Smooth muscle cell (in vitro differentiated cells): ENCODE data around the gene ZNF750. TPM values are rescaled to one million over a fixed set of nuclear protein-coding genes. Genes with fewer than 3 reads are reported as not detected.

Experiments used
- DNase-seq: peaks from one replicate; lab custom pipeline; 2025; ENCODE audit not compliant: unreplicated experiment; lab: John Stamatoyannopoulos, UW
- H2AFZ ChIP-seq: fragments of 200-600 bp; sonication (generic); 2 replicates; pipeline ENCODE4 v1.6.0; 2016; ENCODE audit warnings: antibody characterized with exemption, low read depth, mild to moderate bottlenecking
- H3F3A ChIP-seq: fragments of 200-600 bp; sonication (generic); 2 replicates; pipeline ENCODE4 v1.6.0; 2017; ENCODE audit warnings: antibody characterized with exemption, low read depth
- H3K27ac ChIP-seq: fragments of 200-600 bp; sonication (generic); 2 replicates; pipeline ENCODE4 v1.5.1; 2016; ENCODE audit warnings: low read depth, mild to moderate bottlenecking
- H3K27me3 ChIP-seq: fragments of 200-600 bp; sonication (generic); 2 replicates; pipeline ENCODE4 v1.6.1; 2016; ENCODE audit warnings: low read depth, mild to moderate bottlenecking
- H3K36me3 ChIP-seq: fragments of 200-600 bp; sonication (generic); 2 replicates; pipeline ENCODE4 v1.5.1; 2016; ENCODE audit warnings: low read depth
- H3K4me1 ChIP-seq: fragments of 200-600 bp; sonication (generic); 2 replicates; pipeline ENCODE4 v1.5.1; 2016; ENCODE audit warnings: low read depth
- H3K4me2 ChIP-seq: fragments of 200-600 bp; sonication (generic); 2 replicates; pipeline ENCODE4 v1.6.0; 2016; ENCODE audit warnings: mild to moderate bottlenecking
- H3K4me3 ChIP-seq: fragments of 200-600 bp; sonication (generic); 2 replicates; pipeline ENCODE4 v1.5.1; 2016; ENCODE audit warnings: mild to moderate bottlenecking
- H3K79me2 ChIP-seq: fragments of 200-600 bp; sonication (generic); 2 replicates; pipeline ENCODE4 v1.6.0; 2016; ENCODE audit warnings: low read depth, mild to moderate bottlenecking
- H3K9ac ChIP-seq: fragments of 200-600 bp; sonication (generic); 2 replicates; pipeline ENCODE4 v1.6.0; 2016; ENCODE audit warnings: low read depth
- H3K9me3 ChIP-seq: fragments of 200-600 bp; sonication (generic); replicated peaks from 2 replicates; pipeline ENCODE4 v1.5.1; 2016; ENCODE audit warnings: low read depth
- H4K20me1 ChIP-seq: fragments of 200-600 bp; sonication (generic); 2 replicates; pipeline ENCODE4 v1.6.0; 2016; ENCODE audit warnings: low read depth
- WGBS: methylation state at CpG from one replicate; pipeline ENCODE4 v1.1.7; 2016; ENCODE audit warnings: low lambda C conversion rate; 5-methylcytosine and 5-hydroxymethylcytosine counted together
- polyA plus RNA-seq: library from polyadenylated mRNA; unstranded; fragments of >200 nt; fragmentation: Nextera tagmentation; extraction: Ambion mirVana; gene quantifications from 2 replicates; pipeline ENCODE4 v1.2.1, GENCODE V29; 2016
- total RNA-seq: library from RNA; depleted of rRNA; stranded (reverse); fragments of >200 nt; gene quantifications from 2 replicates; pipeline ENCODE4 v1.2.3, GENCODE V29; 2014
- TF ChIP-seq, protein P1 (sequence below): fragments of 200-600 bp; sonication (generic); IDR thresholded peaks from 2 replicates; pipeline ENCODE4 v1.5.1; 2017; ENCODE audit warnings: borderline replicate concordance, mild to moderate bottlenecking, antibody characterized with exemption; ENCODE audit not compliant: insufficient read depth, poor library complexity, severe bottlenecking

ZNF750 gene
- total and polyA plus RNA-seq, 2 experiments from 2014 or later: 0.93 to 7.1 TPM

DNA sequence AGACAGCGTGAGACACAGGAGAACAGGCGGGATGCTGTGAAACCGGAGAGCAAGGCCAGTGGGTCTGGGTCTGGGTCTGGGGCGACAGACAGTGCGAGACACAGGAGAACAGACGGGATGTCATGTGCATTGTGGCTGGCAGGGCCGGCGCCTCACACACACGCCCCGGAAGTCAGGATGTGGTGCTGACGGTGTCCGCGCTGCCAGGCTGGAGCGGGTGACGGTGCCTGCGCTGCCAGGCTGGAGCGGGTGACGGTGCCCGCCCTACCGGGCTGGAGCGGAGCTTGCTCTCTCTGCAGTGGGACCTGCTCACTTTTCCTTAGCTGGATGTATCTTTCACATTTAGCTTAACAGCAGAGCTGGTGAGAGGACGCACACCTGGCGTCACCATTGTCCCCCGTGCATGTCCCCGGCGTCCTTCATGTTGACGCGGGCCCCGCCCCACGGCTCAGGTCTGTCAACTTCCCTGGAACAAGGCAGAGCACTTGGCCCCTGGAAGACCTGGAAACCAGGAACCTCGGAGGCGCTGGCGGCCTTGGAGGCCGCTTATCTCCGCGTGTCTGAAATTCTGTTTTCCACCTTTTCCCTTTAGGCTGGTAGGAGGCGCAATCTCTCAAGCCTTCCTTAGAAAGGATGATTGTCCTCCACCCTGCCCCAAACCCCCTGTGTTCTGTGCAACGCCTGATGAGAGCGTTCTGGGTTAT, 43.0 kb upstream of the ZNF750 start:
- TF ChIP-seq, protein P1, sequence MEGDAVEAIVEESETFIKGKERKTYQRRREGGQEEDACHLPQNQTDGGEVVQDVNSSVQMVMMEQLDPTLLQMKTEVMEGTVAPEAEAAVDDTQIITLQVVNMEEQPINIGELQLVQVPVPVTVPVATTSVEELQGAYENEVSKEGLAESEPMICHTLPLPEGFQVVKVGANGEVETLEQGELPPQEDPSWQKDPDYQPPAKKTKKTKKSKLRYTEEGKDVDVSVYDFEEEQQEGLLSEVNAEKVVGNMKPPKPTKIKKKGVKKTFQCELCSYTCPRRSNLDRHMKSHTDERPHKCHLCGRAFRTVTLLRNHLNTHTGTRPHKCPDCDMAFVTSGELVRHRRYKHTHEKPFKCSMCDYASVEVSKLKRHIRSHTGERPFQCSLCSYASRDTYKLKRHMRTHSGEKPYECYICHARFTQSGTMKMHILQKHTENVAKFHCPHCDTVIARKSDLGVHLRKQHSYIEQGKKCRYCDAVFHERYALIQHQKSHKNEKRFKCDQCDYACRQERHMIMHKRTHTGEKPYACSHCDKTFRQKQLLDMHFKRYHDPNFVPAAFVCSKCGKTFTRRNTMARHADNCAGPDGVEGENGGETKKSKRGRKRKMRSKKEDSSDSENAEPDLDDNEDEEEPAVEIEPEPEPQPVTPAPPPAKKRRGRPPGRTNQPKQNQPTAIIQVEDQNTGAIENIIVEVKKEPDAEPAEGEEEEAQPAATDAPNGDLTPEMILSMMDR: no peak
- WGBS: 95% methylated on average over 32 of the region's 39 CpGs

DNA sequence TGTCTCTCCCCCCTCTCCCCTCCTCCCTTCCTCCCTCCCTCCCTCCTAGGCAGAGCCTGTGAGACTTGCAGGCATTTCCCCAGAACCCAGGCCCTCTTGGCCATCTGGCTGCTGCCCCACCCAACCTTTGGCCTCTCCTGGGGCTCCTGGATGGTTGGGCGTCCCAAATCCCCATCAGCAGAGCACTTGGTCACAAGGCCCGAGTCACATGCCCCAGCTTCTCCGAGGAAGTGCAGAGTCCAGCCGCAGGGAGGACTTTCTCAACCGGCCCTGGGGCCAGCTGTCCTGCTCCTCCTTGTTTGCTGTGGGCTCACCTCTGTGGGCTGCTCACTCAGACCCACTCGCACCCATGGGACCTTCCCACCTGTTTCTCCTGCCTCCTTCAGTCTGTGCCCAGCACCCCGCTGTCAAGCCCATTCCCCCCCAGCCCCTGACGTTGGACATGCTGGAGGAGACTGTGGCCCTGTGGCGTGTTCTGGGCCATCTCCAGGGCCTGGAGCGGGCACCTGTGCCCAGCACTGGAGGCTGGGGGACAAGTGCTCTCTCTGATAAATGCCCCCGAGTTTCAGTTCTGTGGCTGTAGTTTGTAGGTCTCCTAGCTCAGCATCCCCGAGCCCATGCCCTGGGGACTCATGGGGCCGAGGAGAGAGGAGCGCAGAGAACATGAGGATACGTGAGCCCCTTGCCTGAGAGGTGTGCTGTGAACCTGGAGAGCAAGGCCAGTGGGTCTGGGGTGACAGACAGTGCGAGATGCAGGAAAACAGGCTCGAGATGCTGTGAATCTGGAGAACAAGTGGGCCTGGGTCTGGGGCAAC, 42.3 kb upstream of the ZNF750 start:
- H3K4me2 ChIP-seq: no peak overlapping the region
- no peak overlapping the region for H2AFZ ChIP-seq
- H4K20me1 ChIP-seq: no peaks in the 10 kb centered on the region
- 86% methylated on average over 17 of the region's 17 CpGs for WGBS
- no peak for DNase-seq
- no peaks in the 10 kb centered on the region for H3K36me3 ChIP-seq
- no peak overlapping the region for H3K4me3 ChIP-seq
- H3K4me1 ChIP-seq: peaks cover 16% of the 10 kb centered on the region
- H3K79me2 ChIP-seq: peaks cover 16% of the 10 kb centered on the region
- TF ChIP-seq, protein P1: no peak
- H3K9ac ChIP-seq: no peak overlapping the region
- no peaks in the 10 kb centered on the region for H3K9me3 ChIP-seq
- H3F3A ChIP-seq: peaks cover 5% of the 10 kb centered on the region
- H3K27me3 ChIP-seq: no peaks in the 10 kb centered on the region
- no peak overlapping the region for H3K27ac ChIP-seq

More for the DNA sequence above, 43.0 kb upstream of the ZNF750 start:
- H3K36me3 ChIP-seq: no peaks in the 10 kb centered on the region
- H3K27me3 ChIP-seq: no peaks in the 10 kb centered on the region
- no peak overlapping the region for H2AFZ ChIP-seq
- no peak overlapping the region for H3K4me3 ChIP-seq
- peaks cover 17% of the 10 kb centered on the region for H3K79me2 ChIP-seq
- no peaks in the 10 kb centered on the region for H3K9me3 ChIP-seq
- H4K20me1 ChIP-seq: no peaks in the 10 kb centered on the region
- no peak overlapping the region for H3K4me2 ChIP-seq
- no peak overlapping the region for H3K9ac ChIP-seq
- no peak for DNase-seq
- H3F3A ChIP-seq: peaks cover 5% of the 10 kb centered on the region
- peaks cover 17% of the 10 kb centered on the region for H3K4me1 ChIP-seq
- no peak overlapping the region for H3K27ac ChIP-seq

DNA sequence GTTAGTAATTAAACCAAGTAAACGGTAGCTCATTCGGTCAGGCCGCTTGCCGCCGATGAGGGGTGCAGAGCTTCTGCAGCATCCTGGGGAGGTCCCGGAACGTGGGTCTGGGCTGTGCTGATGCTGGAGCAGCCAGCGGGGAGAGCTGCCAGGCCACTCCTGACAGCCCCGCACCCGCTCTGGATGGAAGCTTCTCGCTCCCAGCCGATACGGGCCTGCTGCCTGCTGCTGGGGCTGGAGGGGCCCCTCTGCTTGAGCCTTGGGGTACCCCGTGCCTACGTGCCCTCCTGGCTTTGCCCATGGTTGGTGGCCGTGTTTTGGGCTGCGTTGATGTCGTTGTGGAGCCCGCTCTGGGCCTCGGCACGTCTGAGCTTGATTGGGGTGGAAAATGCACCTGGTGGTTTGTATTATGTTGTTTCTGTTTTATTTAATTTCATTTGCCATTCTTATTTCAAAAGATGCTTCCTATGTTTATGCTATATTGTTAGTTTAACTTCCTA, 41.6 kb upstream of the ZNF750 start:
- no peak for DNase-seq
- peaks cover 16% of the 10 kb centered on the region for H3K79me2 ChIP-seq
- H3K36me3 ChIP-seq: no peaks in the 10 kb centered on the region
- no peak overlapping the region for H3K9ac ChIP-seq
- no peak overlapping the region for H3K4me3 ChIP-seq
- no peaks in the 10 kb centered on the region for H3K9me3 ChIP-seq
- WGBS: 93% methylated on average over 21 of the region's 21 CpGs
- TF ChIP-seq, protein P1: no peak
- no peak overlapping the region for H3K27ac ChIP-seq
- H3K4me2 ChIP-seq: no peak overlapping the region
- H3K4me1 ChIP-seq: peaks cover 21% of the 10 kb centered on the region
- H3K27me3 ChIP-seq: no peaks in the 10 kb centered on the region
- no peaks in the 10 kb centered on the region for H4K20me1 ChIP-seq
- no peak overlapping the region for H2AFZ ChIP-seq
- H3F3A ChIP-seq: peaks cover 5% of the 10 kb centered on the region
